K562 (cell line): ENCODE measurements around the gene PATE4. TPM values are rescaled to one million over a fixed set of nuclear protein-coding genes. Genes with fewer than 3 reads are reported as not detected.

ENCODE experiments used
- BHLHE40 ChIP-seq: IDR thresholded peaks from 2 replicates; pipeline ENCODE4 v1.6.1; 2011; ENCODE audit warnings: low read length, improper control_type of control experiment
- HOXB6 ChIP-seq: fragments of 250-450 bp; sonication (Bioruptor Pico); IDR thresholded peaks from 2 replicates; pipeline ENCODE4 v1.5.1; 2022; ENCODE audit warnings: mild to moderate bottlenecking, borderline replicate concordance
- MEF2D ChIP-seq: conservative IDR thresholded peaks from 2 replicates; pipeline ENCODE4 v1.6.1; 2016; ENCODE audit warnings: low read depth, missing genetic modification characterization, missing compliant biosample characterization
- NFATC3 ChIP-seq: fragments of 450-650 bp; IDR thresholded peaks from 2 replicates; pipeline ENCODE4 v1.6.1; 2017; ENCODE audit warnings: mild to moderate bottlenecking
- NONO ChIP-seq, 2 experiments: fragments of 200-400 bp in 1 of 2; fragments of 450-650 bp in 1 of 2; formaldehyde crosslinking in 1 of 2; IDR thresholded peaks; 2 replicates each; pipeline ENCODE4 v1.6.1; 2017; ENCODE audit warnings: low read depth in 2 of 2, mild to moderate bottlenecking in 2 of 2, moderate library complexity in 2 of 2, low read length in 1 of 2
- RBM15 ChIP-seq: fragments of 200-400 bp; formaldehyde crosslinking; IDR thresholded peaks from 2 replicates; pipeline ENCODE4 v1.6.1; 2018; ENCODE audit warnings: mild to moderate bottlenecking, low read length, moderate library complexity; ENCODE audit not compliant: insufficient read depth
- TAF7 ChIP-seq: fragments of 450-650 bp; IDR thresholded peaks from 2 replicates; pipeline ENCODE4 v1.6.1; 2016; ENCODE audit warnings: missing genetic modification characterization, missing compliant biosample characterization
- XRCC3 ChIP-seq: fragments of 450-650 bp; IDR thresholded peaks from 2 replicates; pipeline ENCODE4 v1.6.1; 2017; ENCODE audit warnings: mild to moderate bottlenecking, moderate library complexity
- ZNF41 ChIP-seq: fragments of 250-450 bp; sonication (Bioruptor Pico); conservative IDR thresholded peaks from 2 replicates; pipeline ENCODE4 v1.4.0; 2020; ENCODE audit warnings: mild to moderate bottlenecking
- ZNF766 ChIP-seq: fragments of 200-800 bp; sonication (Bioruptor generic); conservative IDR thresholded peaks from 2 replicates; pipeline ENCODE4 v1.6.1; 2016; ENCODE audit warnings: missing genetic modification characterization, missing compliant biosample characterization
- ZNF785 ChIP-seq: fragments of 250-450 bp; sonication (Bioruptor Pico); IDR thresholded peaks from 2 replicates; pipeline ENCODE4 v1.4.0; 2020; ENCODE audit warnings: mild to moderate bottlenecking
- polyA plus RNA-seq, 8 experiments: library from polyadenylated mRNA; depleted of rRNA in 4 of 8; stranded (reverse) in 5 of 8; unstranded in 3 of 8; fragments of >200 nt; fragmentation: Nextera tagmentation in 2 of 8; fragmentation: Illumina TruSeq in 1 of 8; extraction: Ambion mirVana in 2 of 8; extraction: Trizol in 1 of 8; gene quantifications; 2 replicates each; pipeline versions ENCODE4 v1.2.1 to v1.2.3, GENCODE V29; 2011 to 2014; ENCODE audit warnings: inconsistent platforms in 1 of 8, missing spikeins in 1 of 8
- total RNA-seq, 7 experiments: library from RNA; depleted of rRNA in 6 of 7; stranded (reverse); fragments of >200 nt in 6 of 7; fragmentation: Illumina TruSeq in 2 of 7; extraction: Trizol in 2 of 7; gene quantifications; 2 replicates each; pipeline versions ENCODE4 v1.2.1 to v1.2.3, GENCODE V29; 2011 to 2021; ENCODE audit warnings: low replicate concordance in 1 of 7
- TF ChIP-seq, protein P1 (sequence below), 2 experiments: fragments of 450-650 bp in 1 of 2; sonication (generic) in 1 of 2; formaldehyde crosslinking in 1 of 2; IDR thresholded peaks; 2 replicates each; pipeline versions ENCODE4 v1.7.1 to v1.9.0; 2016 to 2022; ENCODE audit warnings: inconsistent platforms in 1 of 2, mild to moderate bottlenecking in 1 of 2, missing genetic modification reagents in 1 of 2
- TF ChIP-seq, protein P2 (sequence below): sonication (generic); formaldehyde crosslinking; IDR thresholded peaks from 2 replicates; pipeline ENCODE4 v1.8.0; 2023; ENCODE audit warnings: mild to moderate bottlenecking, missing genetic modification reagents

The PATE4 gene
- total and polyA plus RNA-seq, 9 of the 15 experiments (the other 6 are each of a cell fraction or from before 2014, with no cell fraction given): not detected

DNA sequence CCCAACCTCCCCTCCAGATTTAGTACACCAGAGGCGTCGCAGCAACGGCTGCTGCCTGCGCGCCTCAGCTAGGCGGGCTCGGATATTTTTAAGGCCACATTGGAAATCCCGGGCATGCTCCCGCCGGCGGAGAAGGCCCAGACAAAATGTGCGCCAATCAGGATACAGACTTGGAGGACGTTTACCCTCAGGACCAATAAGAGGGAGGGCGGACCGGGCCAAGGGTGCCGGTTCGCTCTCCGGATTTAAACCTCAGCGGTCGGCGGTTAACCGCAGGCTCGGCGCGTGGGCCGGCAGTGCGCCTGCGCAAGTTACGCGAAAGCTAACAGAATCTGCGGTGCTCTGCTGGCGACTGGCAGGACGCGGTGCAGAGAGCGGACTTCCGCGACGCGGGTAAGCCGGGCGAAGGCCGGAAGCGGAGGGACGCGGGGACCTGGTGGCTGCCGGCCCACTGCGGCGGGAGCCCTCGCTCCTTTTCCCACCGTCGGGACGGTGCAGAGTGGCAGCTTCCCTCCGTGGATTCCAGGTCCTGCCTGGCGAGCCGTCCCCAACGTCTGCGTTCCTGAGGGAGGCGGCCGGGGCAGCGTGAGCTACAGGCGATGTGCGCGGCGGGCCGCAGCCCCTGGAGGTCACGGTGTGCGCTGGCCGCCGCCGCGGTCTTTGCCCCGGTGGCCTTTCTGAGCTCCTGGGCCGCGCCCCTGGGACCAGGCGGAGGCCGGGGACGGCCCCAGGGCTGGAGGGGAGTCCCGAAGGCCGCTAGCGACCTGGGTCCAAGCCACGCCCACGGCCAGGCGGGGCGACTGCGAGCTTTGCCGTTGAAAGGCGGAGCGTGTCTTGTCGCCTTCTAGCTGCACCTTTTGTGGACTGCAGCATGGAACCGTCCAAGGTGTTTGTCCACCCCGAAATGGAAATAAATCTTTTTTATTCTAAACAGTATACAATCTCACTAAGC lies 54.5 kb downstream of the PATE4 start, which contains the start of gene HYLS1 (continued):
- TF ChIP-seq TAF7 (peak; percentile 66), NONO (IDR thresholded peaks at IDR 0.05; ENCODE audit: low read depth in 2 of 2, low read length in 1 of 2) (peak in 1 of 2 experiments; percentile 81; a peak in 2 of 4 replicates), ZNF766 (CRISPR knock-in tag) (no peak), HOXB6 (CRISPR knock-in tag) (no peak), MEF2D (tag) (no peak), XRCC3 (no peak), ZNF41 (no peak), ZNF785 (CRISPR knock-in tag) (no peak), BHLHE40 (no peak; the same call in 1 of the 2 replicates), NFATC3 (no peak), RBM15 (no peak)
- TF ChIP-seq, protein P1, sequence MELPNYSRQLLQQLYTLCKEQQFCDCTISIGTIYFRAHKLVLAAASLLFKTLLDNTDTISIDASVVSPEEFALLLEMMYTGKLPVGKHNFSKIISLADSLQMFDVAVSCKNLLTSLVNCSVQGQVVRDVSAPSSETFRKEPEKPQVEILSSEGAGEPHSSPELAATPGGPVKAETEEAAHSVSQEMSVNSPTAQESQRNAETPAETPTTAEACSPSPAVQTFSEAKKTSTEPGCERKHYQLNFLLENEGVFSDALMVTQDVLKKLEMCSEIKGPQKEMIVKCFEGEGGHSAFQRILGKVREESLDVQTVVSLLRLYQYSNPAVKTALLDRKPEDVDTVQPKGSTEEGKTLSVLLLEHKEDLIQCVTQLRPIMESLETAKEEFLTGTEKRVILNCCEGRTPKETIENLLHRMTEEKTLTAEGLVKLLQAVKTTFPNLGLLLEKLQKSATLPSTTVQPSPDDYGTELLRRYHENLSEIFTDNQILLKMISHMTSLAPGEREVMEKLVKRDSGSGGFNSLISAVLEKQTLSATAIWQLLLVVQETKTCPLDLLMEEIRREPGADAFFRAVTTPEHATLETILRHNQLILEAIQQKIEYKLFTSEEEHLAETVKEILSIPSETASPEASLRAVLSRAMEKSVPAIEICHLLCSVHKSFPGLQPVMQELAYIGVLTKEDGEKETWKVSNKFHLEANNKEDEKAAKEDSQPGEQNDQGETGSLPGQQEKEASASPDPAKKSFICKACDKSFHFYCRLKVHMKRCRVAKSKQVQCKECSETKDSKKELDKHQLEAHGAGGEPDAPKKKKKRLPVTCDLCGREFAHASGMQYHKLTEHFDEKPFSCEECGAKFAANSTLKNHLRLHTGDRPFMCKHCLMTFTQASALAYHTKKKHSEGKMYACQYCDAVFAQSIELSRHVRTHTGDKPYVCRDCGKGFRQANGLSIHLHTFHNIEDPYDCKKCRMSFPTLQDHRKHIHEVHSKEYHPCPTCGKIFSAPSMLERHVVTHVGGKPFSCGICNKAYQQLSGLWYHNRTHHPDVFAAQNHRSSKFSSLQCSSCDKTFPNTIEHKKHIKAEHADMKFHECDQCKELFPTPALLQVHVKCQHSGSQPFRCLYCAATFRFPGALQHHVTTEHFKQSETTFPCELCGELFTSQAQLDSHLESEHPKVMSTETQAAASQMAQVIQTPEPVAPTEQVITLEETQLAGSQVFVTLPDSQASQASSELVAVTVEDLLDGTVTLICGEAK (IDR thresholded peaks at IDR 0.05): peak; percentile 54
- TF ChIP-seq, protein P1 (CRISPR knock-in tag; IDR thresholded peaks at IDR 0.05): no peak
- TF ChIP-seq, protein P2, sequence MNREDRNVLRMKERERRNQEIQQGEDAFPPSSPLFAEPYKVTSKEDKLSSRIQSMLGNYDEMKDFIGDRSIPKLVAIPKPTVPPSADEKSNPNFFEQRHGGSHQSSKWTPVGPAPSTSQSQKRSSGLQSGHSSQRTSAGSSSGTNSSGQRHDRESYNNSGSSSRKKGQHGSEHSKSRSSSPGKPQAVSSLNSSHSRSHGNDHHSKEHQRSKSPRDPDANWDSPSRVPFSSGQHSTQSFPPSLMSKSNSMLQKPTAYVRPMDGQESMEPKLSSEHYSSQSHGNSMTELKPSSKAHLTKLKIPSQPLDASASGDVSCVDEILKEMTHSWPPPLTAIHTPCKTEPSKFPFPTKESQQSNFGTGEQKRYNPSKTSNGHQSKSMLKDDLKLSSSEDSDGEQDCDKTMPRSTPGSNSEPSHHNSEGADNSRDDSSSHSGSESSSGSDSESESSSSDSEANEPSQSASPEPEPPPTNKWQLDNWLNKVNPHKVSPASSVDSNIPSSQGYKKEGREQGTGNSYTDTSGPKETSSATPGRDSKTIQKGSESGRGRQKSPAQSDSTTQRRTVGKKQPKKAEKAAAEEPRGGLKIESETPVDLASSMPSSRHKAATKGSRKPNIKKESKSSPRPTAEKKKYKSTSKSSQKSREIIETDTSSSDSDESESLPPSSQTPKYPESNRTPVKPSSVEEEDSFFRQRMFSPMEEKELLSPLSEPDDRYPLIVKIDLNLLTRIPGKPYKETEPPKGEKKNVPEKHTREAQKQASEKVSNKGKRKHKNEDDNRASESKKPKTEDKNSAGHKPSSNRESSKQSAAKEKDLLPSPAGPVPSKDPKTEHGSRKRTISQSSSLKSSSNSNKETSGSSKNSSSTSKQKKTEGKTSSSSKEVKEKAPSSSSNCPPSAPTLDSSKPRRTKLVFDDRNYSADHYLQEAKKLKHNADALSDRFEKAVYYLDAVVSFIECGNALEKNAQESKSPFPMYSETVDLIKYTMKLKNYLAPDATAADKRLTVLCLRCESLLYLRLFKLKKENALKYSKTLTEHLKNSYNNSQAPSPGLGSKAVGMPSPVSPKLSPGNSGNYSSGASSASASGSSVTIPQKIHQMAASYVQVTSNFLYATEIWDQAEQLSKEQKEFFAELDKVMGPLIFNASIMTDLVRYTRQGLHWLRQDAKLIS (CRISPR knock-in tag): no peak
